K562 (cell line): ENCODE measurements around the gene THAP5. TPM values are rescaled to one million over a fixed set of nuclear protein-coding genes. Genes with fewer than 3 reads are reported as not detected.

ENCODE experiments used
- ARID4B ChIP-seq: sonication (generic); formaldehyde crosslinking; IDR thresholded peaks from 2 replicates; pipeline ENCODE4 v1.8.0; 2022; ENCODE audit warnings: mild to moderate bottlenecking, missing genetic modification reagents
- BRCA1 ChIP-seq, 2 experiments: fragments of 450-650 bp in 1 of 2; sonication (generic) in 1 of 2; formaldehyde crosslinking in 1 of 2; IDR thresholded peaks; 2 replicates each; pipeline versions ENCODE4 v1.5.0 to v1.6.1; 2017 to 2020; ENCODE audit warnings: mild to moderate bottlenecking in 1 of 2, missing genetic modification reagents in 1 of 2
- C11orf30 ChIP-seq: fragments of 450-650 bp; IDR thresholded peaks from 2 replicates; pipeline ENCODE4 v1.6.1; 2016; ENCODE audit warnings: low read depth, mild to moderate bottlenecking
- EGR1 ChIP-seq: fragments of 450-650 bp; conservative IDR thresholded peaks from 2 replicates; pipeline ENCODE4 v1.6.1; 2017; ENCODE audit warnings: mild to moderate bottlenecking
- ELF2 ChIP-seq: fragments of 250-450 bp; sonication (Bioruptor Pico); IDR thresholded peaks from 2 replicates; pipeline ENCODE4 v1.5.0; 2021; ENCODE audit warnings: mild to moderate bottlenecking
- HMG20A ChIP-seq: fragments of 450-650 bp; formaldehyde crosslinking; conservative IDR thresholded peaks from 2 replicates; pipeline ENCODE4 v1.4.0; 2020; ENCODE audit warnings: mild to moderate bottlenecking, mixed read lengths
- IRF2 ChIP-seq: sonication (generic); formaldehyde crosslinking; IDR thresholded peaks from 2 replicates; pipeline ENCODE4 v1.8.1; 2022; ENCODE audit warnings: mild to moderate bottlenecking, missing genetic modification reagents
- KLF13 ChIP-seq: fragments of 450-650 bp; IDR thresholded peaks from 2 replicates; pipeline ENCODE4 v1.6.1; 2016; ENCODE audit warnings: missing genetic modification characterization, low read depth, mild to moderate bottlenecking, missing compliant biosample characterization, moderate library complexity, borderline replicate concordance
- NR2C2 ChIP-seq, 2 experiments: fragments of 200-800 bp in 1 of 2; sonication (Bioruptor generic) in 1 of 2; sonication (generic) in 1 of 2; formaldehyde crosslinking in 1 of 2; IDR thresholded peaks; 2 replicates each; pipeline versions ENCODE4 v1.6.1 to v1.8.0; 2016 to 2022; ENCODE audit warnings: mild to moderate bottlenecking in 1 of 2, missing compliant biosample characterization in 1 of 2, missing genetic modification characterization in 1 of 2, missing genetic modification reagents in 1 of 2
- PCBP2 ChIP-seq: fragments of 200-400 bp; formaldehyde crosslinking; IDR thresholded peaks from 2 replicates; pipeline ENCODE4 v1.6.1; 2018; ENCODE audit warnings: low read length, low read depth, mild to moderate bottlenecking, moderate library complexity; ENCODE audit not compliant: poor library complexity, severe bottlenecking
- TARDBP ChIP-seq: fragments of 450-650 bp; IDR thresholded peaks from 2 replicates; pipeline ENCODE4 v1.6.1; 2016
- TEAD1 ChIP-seq, 2 experiments: fragments of 450-650 bp in 1 of 2; sonication (generic) in 1 of 2; formaldehyde crosslinking; IDR thresholded peaks; 2 replicates each; pipeline versions ENCODE4 v1.4.0 to v1.8.0; 2020 to 2022; ENCODE audit warnings: mild to moderate bottlenecking in 2 of 2, missing genetic modification reagents in 1 of 2
- TRIM28 ChIP-seq: fragments of 450-650 bp; IDR thresholded peaks from 2 replicates; pipeline ENCODE4 v1.6.1; 2017
- ZNF197 ChIP-seq: fragments of 200-800 bp; sonication (Bioruptor generic); IDR thresholded peaks from 2 replicates; pipeline ENCODE4 v1.6.1; 2016; ENCODE audit warnings: low read depth, missing genetic modification characterization, missing compliant biosample characterization
- ZNF282 ChIP-seq: sonication (generic); formaldehyde crosslinking; IDR thresholded peaks from 2 replicates; pipeline ENCODE4 v1.8.1; 2023; ENCODE audit warnings: missing genetic modification reagents
- polyA plus RNA-seq, 8 experiments: library from polyadenylated mRNA; depleted of rRNA in 4 of 8; stranded (reverse) in 5 of 8; unstranded in 3 of 8; fragments of >200 nt; fragmentation: Nextera tagmentation in 2 of 8; fragmentation: Illumina TruSeq in 1 of 8; extraction: Ambion mirVana in 2 of 8; extraction: Trizol in 1 of 8; gene quantifications; 2 replicates each; pipeline versions ENCODE4 v1.2.1 to v1.2.3, GENCODE V29; 2011 to 2014; ENCODE audit warnings: inconsistent platforms in 1 of 8, missing spikeins in 1 of 8
- total RNA-seq, 7 experiments: library from RNA; depleted of rRNA in 6 of 7; stranded (reverse); fragments of >200 nt in 6 of 7; fragmentation: Illumina TruSeq in 2 of 7; extraction: Trizol in 2 of 7; gene quantifications; 2 replicates each; pipeline versions ENCODE4 v1.2.1 to v1.2.3, GENCODE V29; 2011 to 2021; ENCODE audit warnings: low replicate concordance in 1 of 7

Gene THAP5
- total and polyA plus RNA-seq, 9 of the 15 experiments (the other 6 are each of a cell fraction or from before 2014, with no cell fraction given): 16.5 to 58.1 (median 28.2) TPM

GRCh38 chr7:108592646-108593201, 23.2 kb upstream of the THAP5 start (continued):
- TF ChIP-seq ELF2 (CRISPR knock-in tag): no peak
- TF ChIP-seq TARDBP: no peak
- TF ChIP-seq ARID4B: no peak
- TF ChIP-seq IRF2 (CRISPR knock-in tag): no peak
- TF ChIP-seq TEAD1 (CRISPR knock-in tag; IDR thresholded peaks at IDR 0.05): no peak
- TF ChIP-seq KLF13 (tag): no peak
- no peak for TF ChIP-seq ZNF197
- no peak for TF ChIP-seq PCBP2
- no peak for TF ChIP-seq NR2C2 (CRISPR knock-in tag; IDR thresholded peaks at IDR 0.05)
- TF ChIP-seq NR2C2 (tag; IDR thresholded peaks at IDR 0.05): no peak
- TF ChIP-seq ZNF282 (CRISPR knock-in tag): no peak
- no peak for TF ChIP-seq C11orf30
- TF ChIP-seq HMG20A (CRISPR knock-in tag): no peak
- no peak for TF ChIP-seq EGR1
- TF ChIP-seq TRIM28: no peak
- no peak for TF ChIP-seq BRCA1 (IDR thresholded peaks at IDR 0.05)
- no peak for TF ChIP-seq BRCA1 (CRISPR knock-in tag; IDR thresholded peaks at IDR 0.05)
